Prostate gland (tissue), 2 donors: Measurements from ENCODE around the gene MRPS18A. TPM values are rescaled to one million over a fixed set of nuclear protein-coding genes. Genes with fewer than 3 reads are reported as not detected.
A peak's percentile ranks its signal among the peaks of the same experiment; 100 is the strongest.

Experiments
- DNase-seq: peaks from one replicate; pipeline ENCODE4 v3.0.0-alpha.2; 2019; ENCODE audit warnings: low spot score
- H3K27ac ChIP-seq, 2 donors: fragments of 200-600 bp; sonication (generic); 2 replicates each; pipeline ENCODE4 v1.5.1; 2017 to 2019
- H3K27me3 ChIP-seq: fragments of 200-600 bp; sonication (generic); replicated peaks from 2 replicates; pipeline ENCODE4 v1.5.1; 2019; ENCODE audit not compliant: insufficient read depth
- H3K36me3 ChIP-seq, 2 donors: fragments of 200-600 bp; sonication (generic); 1 replicate in 1 of 2; 2 replicates in 1 of 2; pipeline versions ENCODE4 v1.5.1 to v1.8.1; 2017 to 2019
- H3K4me1 ChIP-seq: fragments of 200-600 bp; sonication (generic); replicated peaks from 2 replicates; pipeline ENCODE4 v1.5.1; 2019
- H3K4me3 ChIP-seq, 2 donors: fragments of 200-600 bp; sonication (generic); 2 replicates each; pipeline ENCODE4 v1.5.1; 2017 to 2019
- H3K9me3 ChIP-seq: fragments of 200-600 bp; sonication (generic); 2 replicates; pipeline ENCODE4 v1.5.1; 2017
- CTCF ChIP-seq, 4 experiments: fragments of 200-600 bp in 2 of 4; fragments of 450-650 bp in 2 of 4; sonication (generic) in 2 of 4; IDR thresholded peaks; 1 replicate in 3 of 4; 2 replicates in 1 of 4; pipeline ENCODE4 v1.5.1; 2016 to 2019; ENCODE audit warnings: antibody characterized with exemption in 4 of 4, mild to moderate bottlenecking in 2 of 4, moderate library complexity in 2 of 4
- POLR2A ChIP-seq: fragments of 450-650 bp; IDR thresholded peaks from one replicate; pipeline ENCODE4 v1.6.1; 2016; ENCODE audit warnings: antibody characterized with exemption, mild to moderate bottlenecking
- POLR2AphosphoS5 ChIP-seq: sonication (generic); formaldehyde crosslinking; IDR thresholded peaks from one replicate; pipeline ENCODE4 v1.6.1; 2017; ENCODE audit warnings: antibody characterized with exemption
- WGBS: methylation state at CpG from one replicate; pipeline ENCODE4 v1.1.5; 2018; 5-methylcytosine and 5-hydroxymethylcytosine counted together
- intact Hi-C: fragments of 100-400 bp; cut with DNase I; formaldehyde crosslinking; loops from one replicate; pipeline ENCODE4 v1.14.2; 2022
- total RNA-seq, 2 donors: library from RNA; depleted of rRNA; stranded (reverse); fragments of >200 nt; gene quantifications; one replicate each; pipeline ENCODE4 v1.1.0, GENCODE V29; 2016

Gene MRPS18A
- total RNA-seq, 2 donors from 2014 or later = 56.6 to 56.9 TPM

- no peak for DNase-seq
- Histone ChIP-seq H3K27ac (no peak overlapping the region), H3K9me3 (no peaks in the 10 kb centered on the region), H3K4me1 (peaks cover 21% of the 10 kb centered on the region), H3K27me3 (no peaks in the 10 kb centered on the region), H3K36me3 (peaks cover 3 to 11% of the 10 kb centered on the region in 2 donors), H3K4me3 (no peak overlapping the region)
- 86% methylated on average over 6 of the region's 6 CpGs for WGBS
- TF ChIP-seq CTCF (IDR thresholded peaks at IDR 0.05) (no peak), POLR2A (no peak), POLR2AphosphoS5 (no peak)
- intact Hi-C loops = no loop called here
Observed at GRCh38 chr6:43679057-43679456, 8.5 kb downstream of the MRPS18A start.

- H3K36me3 ChIP-seq = peaks cover 3 to 11% of the 10 kb centered on the region in 2 donors
Observed at GRCh38 chr6:43678341-43678740, 9.2 kb downstream of the MRPS18A start.

GRCh38 chr6:43677759-43678158, 9.8 kb downstream of the MRPS18A start:
- Histone ChIP-seq H3K27me3 (no peaks in the 10 kb centered on the region), H3K27ac (peak overlapping the region in 1 of 2 donors; percentile 50), H3K4me1 (peaks cover 8% of the 10 kb centered on the region), H3K9me3 (no peaks in the 10 kb centered on the region), H3K36me3 (peaks cover 3 to 11% of the 10 kb centered on the region in 2 donors), H3K4me3 (no peak overlapping the region)
- DNase-seq = no peak
- intact Hi-C loops = no loop called here
- WGBS = 59% methylated on average over 7 of the region's 7 CpGs
- TF ChIP-seq CTCF (IDR thresholded peaks at IDR 0.05) = no peak
- no peak for TF ChIP-seq POLR2A
- TF ChIP-seq POLR2AphosphoS5 = no peak

More at GRCh38 chr6:43678341-43678740, 9.2 kb downstream of the MRPS18A start:
- 84% methylated on average over 7 of the region's 7 CpGs for WGBS
- H3K4me1 ChIP-seq = peaks cover 14% of the 10 kb centered on the region
- intact Hi-C loops = no loop called here
- no peaks in the 10 kb centered on the region for H3K9me3 ChIP-seq
- H3K27ac ChIP-seq = no peak overlapping the region
- TF ChIP-seq POLR2AphosphoS5 = no peak
- TF ChIP-seq POLR2A = no peak
- TF ChIP-seq CTCF (IDR thresholded peaks at IDR 0.05) = no peak
- no peak for DNase-seq
- no peaks in the 10 kb centered on the region for H3K27me3 ChIP-seq
- no peak overlapping the region for H3K4me3 ChIP-seq

- 84% methylated on average over 7 of the region's 7 CpGs for WGBS
- H3K27me3 ChIP-seq = no peaks in the 10 kb centered on the region
- H3K27ac ChIP-seq = peak overlapping the region in 1 of 2 donors; percentile 50
- intact Hi-C loops = no loop called here
- no peaks in the 10 kb centered on the region for H3K9me3 ChIP-seq
- H3K4me1 ChIP-seq = peaks cover 1% of the 10 kb centered on the region
- H3K4me3 ChIP-seq = no peak overlapping the region
- peaks cover 3 to 11% of the 10 kb centered on the region in 2 donors for H3K36me3 ChIP-seq
- no peak for TF ChIP-seq POLR2A
- no peak for DNase-seq
Observed at GRCh38 chr6:43676962-43677606, 10.5 kb downstream of the MRPS18A start.

GRCh38 chr6:43674921-43675320, 12.7 kb downstream of the MRPS18A start:
- intact Hi-C loops = no loop called here
- no peak for TF ChIP-seq POLR2AphosphoS5
- no peak for TF ChIP-seq CTCF (IDR thresholded peaks at IDR 0.05)
- TF ChIP-seq POLR2A = no peak

More at GRCh38 chr6:43674921-43675320, 12.7 kb downstream of the MRPS18A start:
- no peaks in the 10 kb centered on the region for H3K27me3 ChIP-seq
- H3K9me3 ChIP-seq = no peaks in the 10 kb centered on the region
- no peak overlapping the region for H3K4me3 ChIP-seq
- H3K27ac ChIP-seq = no peak overlapping the region
- WGBS = 96% methylated on average over 8 of the region's 8 CpGs
- H3K36me3 ChIP-seq = peaks cover 3 to 11% of the 10 kb centered on the region in 2 donors
- DNase-seq = no peak
- peaks cover 2% of the 10 kb centered on the region for H3K4me1 ChIP-seq
